Smooth muscle cell (in vitro differentiated cells): Measurements from ENCODE around the gene TNPO2. TPM values are rescaled to one million over a fixed set of nuclear protein-coding genes. Genes with fewer than 3 reads are reported as not detected.

Experiments
- DNase-seq: peaks from one replicate; lab custom pipeline; 2025; ENCODE audit not compliant: unreplicated experiment; lab: John Stamatoyannopoulos, UW
- H2AFZ ChIP-seq: fragments of 200-600 bp; sonication (generic); 2 replicates; pipeline ENCODE4 v1.6.0; 2016; ENCODE audit warnings: antibody characterized with exemption, low read depth, mild to moderate bottlenecking
- H3F3A ChIP-seq: fragments of 200-600 bp; sonication (generic); 2 replicates; pipeline ENCODE4 v1.6.0; 2017; ENCODE audit warnings: antibody characterized with exemption, low read depth
- H3K27ac ChIP-seq: fragments of 200-600 bp; sonication (generic); 2 replicates; pipeline ENCODE4 v1.5.1; 2016; ENCODE audit warnings: low read depth, mild to moderate bottlenecking
- H3K27me3 ChIP-seq: fragments of 200-600 bp; sonication (generic); 2 replicates; pipeline ENCODE4 v1.6.1; 2016; ENCODE audit warnings: low read depth, mild to moderate bottlenecking
- H3K36me3 ChIP-seq: fragments of 200-600 bp; sonication (generic); 2 replicates; pipeline ENCODE4 v1.5.1; 2016; ENCODE audit warnings: low read depth
- H3K4me1 ChIP-seq: fragments of 200-600 bp; sonication (generic); 2 replicates; pipeline ENCODE4 v1.5.1; 2016; ENCODE audit warnings: low read depth
- H3K4me2 ChIP-seq: fragments of 200-600 bp; sonication (generic); 2 replicates; pipeline ENCODE4 v1.6.0; 2016; ENCODE audit warnings: mild to moderate bottlenecking
- H3K4me3 ChIP-seq: fragments of 200-600 bp; sonication (generic); 2 replicates; pipeline ENCODE4 v1.5.1; 2016; ENCODE audit warnings: mild to moderate bottlenecking
- H3K79me2 ChIP-seq: fragments of 200-600 bp; sonication (generic); 2 replicates; pipeline ENCODE4 v1.6.0; 2016; ENCODE audit warnings: low read depth, mild to moderate bottlenecking
- H3K9ac ChIP-seq: fragments of 200-600 bp; sonication (generic); 2 replicates; pipeline ENCODE4 v1.6.0; 2016; ENCODE audit warnings: low read depth
- H3K9me3 ChIP-seq: fragments of 200-600 bp; sonication (generic); replicated peaks from 2 replicates; pipeline ENCODE4 v1.5.1; 2016; ENCODE audit warnings: low read depth
- H4K20me1 ChIP-seq: fragments of 200-600 bp; sonication (generic); 2 replicates; pipeline ENCODE4 v1.6.0; 2016; ENCODE audit warnings: low read depth
- CTCF ChIP-seq: fragments of 200-600 bp; sonication (generic); IDR thresholded peaks from 2 replicates; pipeline ENCODE4 v1.5.1; 2017; ENCODE audit warnings: borderline replicate concordance, mild to moderate bottlenecking, antibody characterized with exemption; ENCODE audit not compliant: insufficient read depth, poor library complexity, severe bottlenecking
- WGBS: methylation state at CpG from one replicate; pipeline ENCODE4 v1.1.7; 2016; ENCODE audit warnings: low lambda C conversion rate; 5-methylcytosine and 5-hydroxymethylcytosine counted together
- polyA plus RNA-seq: library from polyadenylated mRNA; unstranded; fragments of >200 nt; fragmentation: Nextera tagmentation; extraction: Ambion mirVana; gene quantifications from 2 replicates; pipeline ENCODE4 v1.2.1, GENCODE V29; 2016
- total RNA-seq: library from RNA; depleted of rRNA; stranded (reverse); fragments of >200 nt; gene quantifications from 2 replicates; pipeline ENCODE4 v1.2.3, GENCODE V29; 2014

The TNPO2 gene
- total and polyA plus RNA-seq, 2 experiments from 2014 or later = 8.7 to 45.4 TPM

- H3K27me3 ChIP-seq = no peaks in the 10 kb centered on the region
- H4K20me1 ChIP-seq = no peaks in the 10 kb centered on the region
- no peaks in the 10 kb centered on the region for H3F3A ChIP-seq
- no peak for TF ChIP-seq CTCF
- peak overlapping the region; percentile 96 for H3K27ac ChIP-seq
- peak overlapping the region; percentile 96 for H3K4me2 ChIP-seq
- 2% methylated on average over 64 of the region's 64 CpGs for WGBS
- H3K9me3 ChIP-seq = no peaks in the 10 kb centered on the region
- peaks cover 13% of the 10 kb centered on the region for H3K4me1 ChIP-seq
- H3K79me2 ChIP-seq = peaks cover 30% of the 10 kb centered on the region
- DNase-seq = peak; percentile 55
- H2AFZ ChIP-seq = peak overlapping the region; percentile 83
- H3K36me3 ChIP-seq = no peaks in the 10 kb centered on the region
- H3K4me3 ChIP-seq = peak overlapping the region; percentile 65
- peak overlapping the region; percentile 93 for H3K9ac ChIP-seq
These were observed 54.2 kb downstream of the TNPO2 start for GRCh38 chr19:12669270-12670158.

- H4K20me1 ChIP-seq = no peaks in the 10 kb centered on the region
- H3K36me3 ChIP-seq = no peaks in the 10 kb centered on the region
- peaks cover 30% of the 10 kb centered on the region for H3K79me2 ChIP-seq
- H3K9ac ChIP-seq = peak overlapping the region; percentile 93
- 2% methylated on average over 22 of the region's 24 CpGs for WGBS
- H3K4me3 ChIP-seq = peak overlapping the region; percentile 65
- H3K27me3 ChIP-seq = no peaks in the 10 kb centered on the region
- no peaks in the 10 kb centered on the region for H3K9me3 ChIP-seq
- H3K4me1 ChIP-seq = peaks cover 13% of the 10 kb centered on the region
- H3F3A ChIP-seq = no peaks in the 10 kb centered on the region
- no peak for TF ChIP-seq CTCF
- peak overlapping the region; percentile 96 for H3K4me2 ChIP-seq
- H3K27ac ChIP-seq = peak overlapping the region; percentile 96
- peak overlapping the region; percentile 83 for H2AFZ ChIP-seq
- DNase-seq = peak; percentile 55
These were observed 54.8 kb downstream of the TNPO2 start for GRCh38 chr19:12668932-12669269.

- Histone ChIP-seq H2AFZ (no peak overlapping the region), H3K9me3 (no peaks in the 10 kb centered on the region), H3K27me3 (no peaks in the 10 kb centered on the region), H3K4me3 (peak overlapping the region; percentile 65), H3K36me3 (no peaks in the 10 kb centered on the region), H3K9ac (peak overlapping the region; percentile 93), H3K79me2 (peaks cover 30% of the 10 kb centered on the region), H3K27ac (peak overlapping the region; percentile 96), H4K20me1 (no peaks in the 10 kb centered on the region), H3K4me2 (peak overlapping the region; percentile 96), H3F3A (no peaks in the 10 kb centered on the region), H3K4me1 (peaks cover 13% of the 10 kb centered on the region)
- DNase-seq = no peak
- 86% methylated on average over 8 of the region's 8 CpGs for WGBS
- TF ChIP-seq CTCF = no peak
These were observed 55.4 kb downstream of the TNPO2 start for GRCh38 chr19:12668346-12668745.
